H4 (cell line): ENCODE results near the gene FOXF2. TPM values are rescaled to one million over a fixed set of nuclear protein-coding genes. Genes with fewer than 3 reads are reported as not detected.

Experiments used
- DNase-seq: peaks from one replicate; pipeline ENCODE4 v3.0.0-alpha.2; 2015; ENCODE audit warnings: low spot score
- total RNA-seq: library from RNA; depleted of rRNA; stranded (reverse); fragments of >200 nt; shearing (Covaris generic); gene quantifications from 2 replicates; pipeline ENCODE4 v1.2.3, GENCODE V29; 2014

FOXF2 gene
- total RNA-seq, 1 experiment from 2014 or later = 18.3 TPM

GRCh38 chr6:1378065-1379016 lies 11.0 kb upstream of the FOXF2 start:
- no peak for DNase-seq

GRCh38 chr6:1379017-1379787 lies 10.2 kb upstream of the FOXF2 start:
- no peak for DNase-seq

- DNase-seq = no peak
These were observed 9.6 kb upstream of the FOXF2 start for GRCh38 chr6:1379788-1380147.

- no peak for DNase-seq
These were observed 8.6 kb upstream of the FOXF2 start for GRCh38 chr6:1380625-1381427.

- DNase-seq = no peak
These were observed 7.7 kb upstream of the FOXF2 start for GRCh38 chr6:1381481-1382330.

GRCh38 chr6:1382331-1382882 lies 7.0 kb upstream of the FOXF2 start:
- DNase-seq = no peak

GRCh38 chr6:1382883-1383728 lies 6.3 kb upstream of the FOXF2 start:
- no peak for DNase-seq

- DNase-seq = no peak
These were observed 5.4 kb upstream of the FOXF2 start for GRCh38 chr6:1383729-1384548.

- DNase-seq = no peak
These were observed 4.7 kb upstream of the FOXF2 start for GRCh38 chr6:1384549-1385128.

- no peak for DNase-seq
These were observed 4.0 kb upstream of the FOXF2 start for GRCh38 chr6:1385129-1386037.

GRCh38 chr6:1386038-1386709 lies 3.2 kb upstream of the FOXF2 start:
- DNase-seq = no peak

- no peak for DNase-seq
These were observed 1.9 kb upstream of the FOXF2 start for GRCh38 chr6:1387538-1387875.

- DNase-seq = no peak
These were observed 1.3 kb upstream of the FOXF2 start for GRCh38 chr6:1387876-1388629.

- DNase-seq = no peak
These were observed 577 bp upstream of the FOXF2 start for GRCh38 chr6:1388630-1389368.

- DNase-seq = no peak
These were observed 963 bp downstream of the FOXF2 start for GRCh38 chr6:1390133-1390945.
